Kidney epithelial cell (primary cell): Measurements from ENCODE around the gene SLC23A1. TPM values are rescaled to one million over a fixed set of nuclear protein-coding genes. Genes with fewer than 3 reads are reported as not detected.
A peak's percentile ranks its signal among the peaks of the same experiment; 100 is the strongest.

Experiments used
- DNase-seq: peaks from one replicate; pipeline ENCODE4 v3.0.0-alpha.2; 2010; ENCODE audit warnings: low read depth
- H3K27me3 ChIP-seq: 2 replicates; pipeline ENCODE4 v1.6.0; 2011; ENCODE audit warnings: low read length; ENCODE audit not compliant: control insufficient read depth, insufficient read depth
- H3K36me3 ChIP-seq: 2 replicates; pipeline ENCODE4 v1.5.1; 2011; ENCODE audit warnings: low read length; ENCODE audit not compliant: control insufficient read depth, insufficient read depth
- H3K4me3 ChIP-seq: 2 replicates; pipeline ENCODE4 v1.5.1; 2011; ENCODE audit warnings: low read depth, mild to moderate bottlenecking, control low read depth, low read length
- CTCF ChIP-seq: IDR thresholded peaks from 2 replicates; pipeline ENCODE4 v1.5.1; 2011; ENCODE audit warnings: mild to moderate bottlenecking, moderate library complexity, low read length, control low read depth, inconsistent platforms; ENCODE audit not compliant: insufficient read depth, poor library complexity, severe bottlenecking
- total RNA-seq: library from RNA; depleted of rRNA; stranded (reverse); fragments of >200 nt; gene quantifications from 2 replicates; pipeline ENCODE4 v1.2.3, GENCODE V29; 2015

Gene SLC23A1
- total RNA-seq, 1 donor from 2014 or later: not detected

GRCh38 chr5:139397921-139398320, 14.8 kb upstream of the SLC23A1 start:
- DNase-seq: no peak
- no peak for TF ChIP-seq CTCF
- Histone ChIP-seq H3K4me3 (no peak overlapping the region), H3K36me3 (peaks cover 2% of the 10 kb centered on the region), H3K27me3 (peaks cover 18% of the 10 kb centered on the region)

- no peak for TF ChIP-seq CTCF
- Histone ChIP-seq H3K36me3 (no peaks in the 10 kb centered on the region), H3K27me3 (peaks cover 20% of the 10 kb centered on the region), H3K4me3 (no peak overlapping the region)
- DNase-seq: no peak
Measured at GRCh38 chr5:139396691-139397090, 13.6 kb upstream of the SLC23A1 start.

GRCh38 chr5:139395844-139396640, 12.9 kb upstream of the SLC23A1 start:
- no peak for DNase-seq
- Histone ChIP-seq H3K4me3 (no peak overlapping the region), H3K27me3 (peaks cover 20% of the 10 kb centered on the region), H3K36me3 (no peaks in the 10 kb centered on the region)
- TF ChIP-seq CTCF: peak; percentile 1

- H3K4me3 ChIP-seq: peak within 1 kb of the TSS; percentile 38
- no peak for TF ChIP-seq CTCF
- no peak for DNase-seq
- H3K36me3 ChIP-seq: no peaks in the 10 kb centered on the region
- peaks cover 20% of the 10 kb centered on the region for H3K27me3 ChIP-seq
Measured at GRCh38 chr5:139394654-139395566, 11.8 kb upstream of the SLC23A1 start, which contains the start of gene PROB1. PROB1 (minus strand) TSS chr5:139395104; CDS start chr5:139395081, 23 bp downstream.

- Histone ChIP-seq H3K27me3 (peaks cover 20% of the 10 kb centered on the region), H3K4me3 (peak overlapping the region; percentile 38), H3K36me3 (no peaks in the 10 kb centered on the region)
- DNase-seq: no peak
- peak; percentile 52 for TF ChIP-seq CTCF
Measured at GRCh38 chr5:139394123-139394653, 11.1 kb upstream of the SLC23A1 start.
